HG03571 (cell line): ENCODE data around the gene SGTA.
"Not testable (repeated sequence)": the region's sequence is repeated elsewhere in the genome, so short reads cannot be mapped to it uniquely, and the experiment has no call there.

ENCODE experiments used
- ATAC-seq: cut with Tn5 transposase; IDR thresholded peaks from one replicate; pipeline ENCODE4 v1.9.1; 2021; ENCODE audit not compliant: unreplicated experiment

SGTA gene

GRCh38 chr19:2716275-2716650 is 66.8 kb downstream of the SGTA start:
- no peak for ATAC-seq

- ATAC-seq = no peak
Measured at GRCh38 chr19:2715470-2716274, 67.4 kb downstream of the SGTA start.

- ATAC-seq = no peak
Measured at GRCh38 chr19:2714531-2715269, 68.4 kb downstream of the SGTA start.

- ATAC-seq = not testable (repeated sequence)
Measured at GRCh38 chr19:2714102-2714501, 69.0 kb downstream of the SGTA start.

- not testable (repeated sequence) for ATAC-seq
Measured at GRCh38 chr19:2713170-2713569, 69.9 kb downstream of the SGTA start.

GRCh38 chr19:2711875-2712205 is 71.2 kb downstream of the SGTA start:
- no peak for ATAC-seq

- ATAC-seq = no peak
Measured at GRCh38 chr19:2711172-2711874, 71.8 kb downstream of the SGTA start.

- ATAC-seq = no peak
Measured at GRCh38 chr19:2706251-2706650, 76.8 kb downstream of the SGTA start.
